ENCODE measurements around the gene COPA.
"Not testable (repeated sequence)": the region's sequence is repeated elsewhere in the genome, so short reads cannot be mapped to it uniquely, and the experiment has no call there.

COPA gene

GRCh38 chr1:160300173-160300572, 42.9 kb downstream of the COPA start:
- Histone ChIP-seq H3K4me3 (ENCODE audit: low read depth in 1 of 2, low read length in 2 of 2) (no peak overlapping the region), H3K27me3 (ENCODE audit: control insufficient read depth in 1 of 2, insufficient read depth in 2 of 2, low read length in 2 of 2) (no peaks in the 10 kb centered on the region), H3K9me3 (ENCODE audit: control insufficient read depth in 1 of 2, low read length in 2 of 2) (no peaks in the 10 kb centered on the region), H3K4me1 (ENCODE audit: control insufficient read depth in 1 of 2, insufficient read depth in 2 of 2, low read length in 2 of 2) (no peaks in the 10 kb centered on the region), H3K27ac (ENCODE audit: low read depth, low read length) (no peak overlapping the region), H3K36me3 (ENCODE audit: control insufficient read depth in 1 of 2, insufficient read depth in 2 of 2, low read length in 2 of 2) (peaks cover 40 to 85% of the 10 kb centered on the region in 2 donors), H3K9ac (ENCODE audit: low read depth in 1 of 2, low read length in 2 of 2) (no peak overlapping the region)

GRCh38 chr1:160296036-160296435, 47.0 kb downstream of the COPA start:
- Histone ChIP-seq H3K9ac (ENCODE audit: low read depth in 1 of 2, low read length in 2 of 2) (no peak overlapping the region), H3K4me1 (ENCODE audit: control insufficient read depth in 1 of 2, insufficient read depth in 2 of 2, low read length in 2 of 2) (no peaks in the 10 kb centered on the region), H3K9me3 (ENCODE audit: control insufficient read depth in 1 of 2, low read length in 2 of 2) (no peaks in the 10 kb centered on the region), H3K27me3 (ENCODE audit: control insufficient read depth in 1 of 2, insufficient read depth in 2 of 2, low read length in 2 of 2) (no peaks in the 10 kb centered on the region), H3K4me3 (ENCODE audit: low read depth in 1 of 2, low read length in 2 of 2) (no peak overlapping the region), H3K36me3 (ENCODE audit: control insufficient read depth in 1 of 2, insufficient read depth in 2 of 2, low read length in 2 of 2) (peaks cover 75 to 94% of the 10 kb centered on the region in 2 donors), H3K27ac (ENCODE audit: low read depth, low read length) (no peak overlapping the region)

- H3K27ac ChIP-seq (ENCODE audit: low read depth, low read length): no peak overlapping the region
- H3K36me3 ChIP-seq (ENCODE audit: control insufficient read depth in 1 of 2, insufficient read depth in 2 of 2, low read length in 2 of 2): peaks cover 75 to 94% of the 10 kb centered on the region in 2 donors
- no peaks in the 10 kb centered on the region for H3K27me3 ChIP-seq (ENCODE audit: control insufficient read depth in 1 of 2, insufficient read depth in 2 of 2, low read length in 2 of 2)
- no peak overlapping the region for H3K4me3 ChIP-seq (ENCODE audit: low read depth in 1 of 2, low read length in 2 of 2)
- no peaks in the 10 kb centered on the region for H3K4me1 ChIP-seq (ENCODE audit: control insufficient read depth in 1 of 2, insufficient read depth in 2 of 2, low read length in 2 of 2)
- no peak overlapping the region for H3K9ac ChIP-seq (ENCODE audit: low read depth in 1 of 2, low read length in 2 of 2)
- H3K9me3 ChIP-seq (ENCODE audit: control insufficient read depth in 1 of 2, low read length in 2 of 2): no peaks in the 10 kb centered on the region
Measured at GRCh38 chr1:160293020-160293968, 49.8 kb downstream of the COPA start.

- Histone ChIP-seq H3K4me1 (ENCODE audit: control insufficient read depth in 1 of 2, insufficient read depth in 2 of 2, low read length in 2 of 2) (no peaks in the 10 kb centered on the region), H3K27ac (ENCODE audit: low read depth, low read length) (no peak overlapping the region), H3K36me3 (ENCODE audit: control insufficient read depth in 1 of 2, insufficient read depth in 2 of 2, low read length in 2 of 2) (peaks cover 62 to 78% of the 10 kb centered on the region in 2 donors), H3K9me3 (ENCODE audit: control insufficient read depth in 1 of 2, low read length in 2 of 2) (no peaks in the 10 kb centered on the region), H3K27me3 (ENCODE audit: control insufficient read depth in 1 of 2, insufficient read depth in 2 of 2, low read length in 2 of 2) (no peaks in the 10 kb centered on the region), H3K9ac (ENCODE audit: low read depth in 1 of 2, low read length in 2 of 2) (no peak overlapping the region), H3K4me3 (ENCODE audit: low read depth in 1 of 2, low read length in 2 of 2) (no peak overlapping the region)
Measured at GRCh38 chr1:160291248-160292220, 51.5 kb downstream of the COPA start.

- not testable (repeated sequence) for H3K9ac ChIP-seq (ENCODE audit: low read depth in 1 of 2, low read length in 2 of 2); H3K9me3 ChIP-seq (ENCODE audit: control insufficient read depth in 1 of 2, low read length in 2 of 2); H3K27ac ChIP-seq (ENCODE audit: low read depth, low read length); H3K4me3 ChIP-seq (ENCODE audit: low read depth in 1 of 2, low read length in 2 of 2); H3K27me3 ChIP-seq (ENCODE audit: control insufficient read depth in 1 of 2, insufficient read depth in 2 of 2, low read length in 2 of 2)
- Histone ChIP-seq H3K36me3 (ENCODE audit: control insufficient read depth in 1 of 2, insufficient read depth in 2 of 2, low read length in 2 of 2) (peaks cover 32 to 43% of the 10 kb centered on the region in 2 donors), H3K4me1 (ENCODE audit: control insufficient read depth in 1 of 2, insufficient read depth in 2 of 2, low read length in 2 of 2) (peaks cover 16 to 21% of the 10 kb centered on the region in 2 donors)
Measured at GRCh38 chr1:160287769-160288168, 55.3 kb downstream of the COPA start.

- Histone ChIP-seq H3K4me3 (ENCODE audit: low read depth in 1 of 2, low read length in 2 of 2) (peak overlapping the region; percentile 97), H3K36me3 (ENCODE audit: control insufficient read depth in 1 of 2, insufficient read depth in 2 of 2, low read length in 2 of 2) (peaks cover 21 to 43% of the 10 kb centered on the region in 2 donors), H3K9ac (ENCODE audit: low read depth in 1 of 2, low read length in 2 of 2) (no peak overlapping the region), H3K4me1 (ENCODE audit: control insufficient read depth in 1 of 2, insufficient read depth in 2 of 2, low read length in 2 of 2) (peaks cover 16 to 21% of the 10 kb centered on the region in 2 donors), H3K27me3 (ENCODE audit: control insufficient read depth in 1 of 2, insufficient read depth in 2 of 2, low read length in 2 of 2) (no peaks in the 10 kb centered on the region), H3K27ac (ENCODE audit: low read depth, low read length) (no peak overlapping the region), H3K9me3 (ENCODE audit: control insufficient read depth in 1 of 2, low read length in 2 of 2) (no peaks in the 10 kb centered on the region)
Measured at GRCh38 chr1:160285506-160285905, 57.5 kb downstream of the COPA start.

- H3K36me3 ChIP-seq (ENCODE audit: control insufficient read depth in 1 of 2, insufficient read depth in 2 of 2, low read length in 2 of 2): peaks cover 18 to 43% of the 10 kb centered on the region in 2 donors
- no peaks in the 10 kb centered on the region for H3K9me3 ChIP-seq (ENCODE audit: control insufficient read depth in 1 of 2, low read length in 2 of 2)
- peak within 1 kb of the TSS; percentile 97 for H3K4me3 ChIP-seq (ENCODE audit: low read depth in 1 of 2, low read length in 2 of 2)
- peak within 1 kb of the TSS; percentile 43 for H3K27ac ChIP-seq (ENCODE audit: low read depth, low read length)
- H3K9ac ChIP-seq (ENCODE audit: low read depth in 1 of 2, low read length in 2 of 2): peak within 1 kb of the TSS; percentile 91 to 94
- peaks cover 16 to 21% of the 10 kb centered on the region in 2 donors for H3K4me1 ChIP-seq (ENCODE audit: control insufficient read depth in 1 of 2, insufficient read depth in 2 of 2, low read length in 2 of 2)
- no peaks in the 10 kb centered on the region for H3K27me3 ChIP-seq (ENCODE audit: control insufficient read depth in 1 of 2, insufficient read depth in 2 of 2, low read length in 2 of 2)
Measured at GRCh38 chr1:160284782-160285344, 58.2 kb downstream of the COPA start, which contains the start of gene PEX19. PEX19 (minus strand) TSS chr1:160285133; CDS start chr1:160285124, 9 bp downstream.

- Histone ChIP-seq H3K27ac (ENCODE audit: low read depth, low read length) (peak overlapping the region; percentile 43), H3K36me3 (ENCODE audit: control insufficient read depth in 1 of 2, insufficient read depth in 2 of 2, low read length in 2 of 2) (peaks cover 23 to 43% of the 10 kb centered on the region in 2 donors), H3K9ac (ENCODE audit: low read depth in 1 of 2, low read length in 2 of 2) (peak overlapping the region; percentile 91 to 94), H3K9me3 (ENCODE audit: control insufficient read depth in 1 of 2, low read length in 2 of 2) (no peaks in the 10 kb centered on the region), H3K4me3 (ENCODE audit: low read depth in 1 of 2, low read length in 2 of 2) (peak overlapping the region; percentile 97), H3K27me3 (ENCODE audit: control insufficient read depth in 1 of 2, insufficient read depth in 2 of 2, low read length in 2 of 2) (no peaks in the 10 kb centered on the region), H3K4me1 (ENCODE audit: control insufficient read depth in 1 of 2, insufficient read depth in 2 of 2, low read length in 2 of 2) (peaks cover 16 to 21% of the 10 kb centered on the region in 2 donors)
Measured at GRCh38 chr1:160284220-160284781, 58.7 kb downstream of the COPA start.

- no peaks in the 10 kb centered on the region for H3K27me3 ChIP-seq (ENCODE audit: control insufficient read depth in 1 of 2, insufficient read depth in 2 of 2, low read length in 2 of 2)
- H3K4me3 ChIP-seq (ENCODE audit: low read depth in 1 of 2, low read length in 2 of 2): no peak overlapping the region
- peaks cover 30 to 53% of the 10 kb centered on the region in 2 donors for H3K36me3 ChIP-seq (ENCODE audit: control insufficient read depth in 1 of 2, insufficient read depth in 2 of 2, low read length in 2 of 2)
- H3K9ac ChIP-seq (ENCODE audit: low read depth in 1 of 2, low read length in 2 of 2): no peak overlapping the region
- H3K9me3 ChIP-seq (ENCODE audit: control insufficient read depth in 1 of 2, low read length in 2 of 2): no peaks in the 10 kb centered on the region
- H3K27ac ChIP-seq (ENCODE audit: low read depth, low read length): no peak overlapping the region
- peaks cover 16 to 21% of the 10 kb centered on the region in 2 donors for H3K4me1 ChIP-seq (ENCODE audit: control insufficient read depth in 1 of 2, insufficient read depth in 2 of 2, low read length in 2 of 2)
Measured at GRCh38 chr1:160282807-160283206, 60.2 kb downstream of the COPA start.

Measured in duodenal mucosa (tissue), 2 donors.